ENCODE results near the gene FBXO31. TPM values are rescaled to one million over a fixed set of nuclear protein-coding genes. Genes with fewer than 3 reads are reported as not detected.
A peak's percentile ranks its signal among the peaks of the same experiment; 100 is the strongest.

The FBXO31 gene
- total and polyA plus RNA-seq, 2 of the 13 experiments (the other 11 are each of a cell fraction or from before 2014, with no cell fraction given): 92.4 to 101 TPM

- TF ChIP-seq, protein P1, sequence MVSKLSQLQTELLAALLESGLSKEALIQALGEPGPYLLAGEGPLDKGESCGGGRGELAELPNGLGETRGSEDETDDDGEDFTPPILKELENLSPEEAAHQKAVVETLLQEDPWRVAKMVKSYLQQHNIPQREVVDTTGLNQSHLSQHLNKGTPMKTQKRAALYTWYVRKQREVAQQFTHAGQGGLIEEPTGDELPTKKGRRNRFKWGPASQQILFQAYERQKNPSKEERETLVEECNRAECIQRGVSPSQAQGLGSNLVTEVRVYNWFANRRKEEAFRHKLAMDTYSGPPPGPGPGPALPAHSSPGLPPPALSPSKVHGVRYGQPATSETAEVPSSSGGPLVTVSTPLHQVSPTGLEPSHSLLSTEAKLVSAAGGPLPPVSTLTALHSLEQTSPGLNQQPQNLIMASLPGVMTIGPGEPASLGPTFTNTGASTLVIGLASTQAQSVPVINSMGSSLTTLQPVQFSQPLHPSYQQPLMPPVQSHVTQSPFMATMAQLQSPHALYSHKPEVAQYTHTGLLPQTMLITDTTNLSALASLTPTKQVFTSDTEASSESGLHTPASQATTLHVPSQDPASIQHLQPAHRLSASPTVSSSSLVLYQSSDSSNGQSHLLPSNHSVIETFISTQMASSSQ (IDR thresholded peaks at IDR 0.05; ENCODE audit: low read depth): no peak; the same call in 1 of the 2 replicates
- TF ChIP-seq, protein P1 (CRISPR knock-in tag; IDR thresholded peaks at IDR 0.05; ENCODE audit: borderline replicate concordance): peak; percentile 95
- no peak for TF ChIP-seq CENPX (CRISPR knock-in tag; IDR thresholded peaks at IDR 0.05)
- TF ChIP-seq FOXJ3 (CRISPR knock-in tag; IDR thresholded peaks at IDR 0.05; ENCODE audit: borderline replicate concordance): no peak
- TF ChIP-seq, protein P2, sequence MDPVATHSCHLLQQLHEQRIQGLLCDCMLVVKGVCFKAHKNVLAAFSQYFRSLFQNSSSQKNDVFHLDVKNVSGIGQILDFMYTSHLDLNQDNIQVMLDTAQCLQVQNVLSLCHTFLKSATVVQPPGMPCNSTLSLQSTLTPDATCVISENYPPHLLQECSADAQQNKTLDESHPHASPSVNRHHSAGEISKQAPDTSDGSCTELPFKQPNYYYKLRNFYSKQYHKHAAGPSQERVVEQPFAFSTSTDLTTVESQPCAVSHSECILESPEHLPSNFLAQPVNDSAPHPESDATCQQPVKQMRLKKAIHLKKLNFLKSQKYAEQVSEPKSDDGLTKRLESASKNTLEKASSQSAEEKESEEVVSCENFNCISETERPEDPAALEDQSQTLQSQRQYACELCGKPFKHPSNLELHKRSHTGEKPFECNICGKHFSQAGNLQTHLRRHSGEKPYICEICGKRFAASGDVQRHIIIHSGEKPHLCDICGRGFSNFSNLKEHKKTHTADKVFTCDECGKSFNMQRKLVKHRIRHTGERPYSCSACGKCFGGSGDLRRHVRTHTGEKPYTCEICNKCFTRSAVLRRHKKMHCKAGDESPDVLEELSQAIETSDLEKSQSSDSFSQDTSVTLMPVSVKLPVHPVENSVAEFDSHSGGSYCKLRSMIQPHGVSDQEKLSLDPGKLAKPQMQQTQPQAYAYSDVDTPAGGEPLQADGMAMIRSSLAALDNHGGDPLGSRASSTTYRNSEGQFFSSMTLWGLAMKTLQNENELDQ (CRISPR knock-in tag; IDR thresholded peaks at IDR 0.05; ENCODE audit: borderline replicate concordance): peak; percentile 73; the same call in 1 of the 2 replicates
- TF ChIP-seq ZNF263 (CRISPR knock-in tag; IDR thresholded peaks at IDR 0.05): no peak
- peak; percentile 95 for TF ChIP-seq ELF3 (CRISPR knock-in tag; IDR thresholded peaks at IDR 0.05)
- no peak; the same call in 1 of the 2 replicates for TF ChIP-seq LBX2 (CRISPR knock-in tag; IDR thresholded peaks at IDR 0.05; ENCODE audit: borderline replicate concordance)
- no peak for TF ChIP-seq REXO4 (CRISPR knock-in tag; IDR thresholded peaks at IDR 0.05; ENCODE audit: borderline replicate concordance)
- TF ChIP-seq ZNF563 (CRISPR knock-in tag; IDR thresholded peaks at IDR 0.05): peak; percentile 75; the same call in 1 of the 2 replicates
- no peak for TF ChIP-seq ZEB1 (IDR thresholded peaks at IDR 0.05; ENCODE audit: insufficient replicate concordance, low read depth)
- TF ChIP-seq, protein P3, sequence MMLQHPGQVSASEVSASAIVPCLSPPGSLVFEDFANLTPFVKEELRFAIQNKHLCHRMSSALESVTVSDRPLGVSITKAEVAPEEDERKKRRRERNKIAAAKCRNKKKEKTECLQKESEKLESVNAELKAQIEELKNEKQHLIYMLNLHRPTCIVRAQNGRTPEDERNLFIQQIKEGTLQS (CRISPR knock-in tag; IDR thresholded peaks at IDR 0.05): peak; percentile 83
- peak; percentile 95; the same call in 1 of the 2 replicates for TF ChIP-seq ZNF703 (CRISPR knock-in tag; IDR thresholded peaks at IDR 0.05; ENCODE audit: borderline replicate concordance)
- TF ChIP-seq E2F5 (CRISPR knock-in tag; conservative IDR thresholded peaks at IDR 0.05): no peak
- TF ChIP-seq ELF1 (CRISPR knock-in tag; IDR thresholded peaks at IDR 0.05): peak; percentile 97
- peak; percentile 89; the same call in 1 of the 2 replicates for TF ChIP-seq GFI1 (CRISPR knock-in tag; IDR thresholded peaks at IDR 0.05; ENCODE audit: borderline replicate concordance)
- TF ChIP-seq, protein P4, sequence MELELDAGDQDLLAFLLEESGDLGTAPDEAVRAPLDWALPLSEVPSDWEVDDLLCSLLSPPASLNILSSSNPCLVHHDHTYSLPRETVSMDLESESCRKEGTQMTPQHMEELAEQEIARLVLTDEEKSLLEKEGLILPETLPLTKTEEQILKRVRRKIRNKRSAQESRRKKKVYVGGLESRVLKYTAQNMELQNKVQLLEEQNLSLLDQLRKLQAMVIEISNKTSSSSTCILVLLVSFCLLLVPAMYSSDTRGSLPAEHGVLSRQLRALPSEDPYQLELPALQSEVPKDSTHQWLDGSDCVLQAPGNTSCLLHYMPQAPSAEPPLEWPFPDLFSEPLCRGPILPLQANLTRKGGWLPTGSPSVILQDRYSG (CRISPR knock-in tag; IDR thresholded peaks at IDR 0.05): peak; percentile 68; the same call in 1 of the 2 replicates
- peak; percentile 98 for TF ChIP-seq ZSCAN31 (CRISPR knock-in tag; IDR thresholded peaks at IDR 0.05; ENCODE audit: low read depth)
- TF ChIP-seq POLR2AphosphoS2 (IDR thresholded peaks at IDR 0.05; ENCODE audit: low read depth, low read length): no peak
These were observed 8.6 kb upstream of the FBXO31 start, which contains the start of gene MAP1LC3B (continued) for GRCh38 chr16:87391950-87392820.

All from HepG2 (cell line).